Gastroesophageal sphincter (tissue), 4 donors: ENCODE data around the gene IFT172. TPM values are rescaled to one million over a fixed set of nuclear protein-coding genes. Genes with fewer than 3 reads are reported as not detected.
A peak's percentile ranks its signal among the peaks of the same experiment; 100 is the strongest.

Source experiments
- ATAC-seq: fragments of 150-250 bp; one replicate; pipeline ENCODE4 v1.9.1; 2016; ENCODE audit warnings: mild to moderate bottlenecking, moderate library complexity
- H3K27ac ChIP-seq, 4 donors: fragments of 200-600 bp; sonication (generic) in 3 of 4; 1 replicate in 3 of 4; 2 replicates in 1 of 4; pipeline ENCODE4 v1.5.1; 2016 to 2019
- H3K27me3 ChIP-seq: fragments of 200-600 bp; sonication (generic); one replicate; pipeline ENCODE4 v1.5.1; 2019
- H3K36me3 ChIP-seq, 2 donors: fragments of 200-600 bp; sonication (generic); one replicate each; pipeline ENCODE4 v1.5.1; 2019; ENCODE audit warnings: control low read depth in 1 of 2
- H3K4me1 ChIP-seq, 3 donors: fragments of 200-600 bp; sonication (generic); 1 replicate in 2 of 3; 2 replicates in 1 of 3; pipeline ENCODE4 v1.5.1; 2016 to 2019; ENCODE audit warnings: control low read depth in 2 of 3
- H3K4me3 ChIP-seq, 2 donors: fragments of 200-600 bp; sonication (generic); one replicate each; pipeline ENCODE4 v1.5.1; 2019; ENCODE audit warnings: mild to moderate bottlenecking in 1 of 2, moderate library complexity in 1 of 2
- H3K9me3 ChIP-seq, 3 donors: fragments of 200-600 bp; sonication (generic); one replicate each; pipeline ENCODE4 v1.5.1; 2017 to 2019; ENCODE audit warnings: control low read depth in 2 of 3
- EP300 ChIP-seq: sonication (generic); formaldehyde crosslinking; IDR thresholded peaks from one replicate; pipeline ENCODE4 v1.6.1; 2017; ENCODE audit warnings: antibody characterized with exemption, mild to moderate bottlenecking
- POLR2A ChIP-seq, 2 donors: fragments of 450-650 bp; IDR thresholded peaks; one replicate each; pipeline ENCODE4 v1.6.1; 2017; ENCODE audit warnings: antibody characterized with exemption in 2 of 2, mild to moderate bottlenecking in 2 of 2, moderate library complexity in 1 of 2
- POLR2AphosphoS5 ChIP-seq: sonication (generic); formaldehyde crosslinking; IDR thresholded peaks from one replicate; pipeline ENCODE4 v1.6.1; 2017; ENCODE audit warnings: antibody characterized with exemption
- WGBS, 2 donors: methylation state at CpG; one replicate each; pipeline ENCODE4 v1.1.5; 2018; ENCODE audit warnings: low coverage in 1 of 2; 5-methylcytosine and 5-hydroxymethylcytosine counted together
- total RNA-seq, 4 donors: library from RNA; depleted of rRNA; stranded (reverse); fragments of >200 nt; gene quantifications; one replicate each; pipeline ENCODE4 v1.1.0, GENCODE V29; 2016
- TF ChIP-seq, protein P1 (sequence below), 4 experiments: fragments of 200-600 bp in 2 of 4; fragments of 450-650 bp in 2 of 4; sonication (generic) in 1 of 4; IDR thresholded peaks; one replicate each; pipeline ENCODE4 v1.5.1; 2017 to 2019; ENCODE audit warnings: antibody characterized with exemption in 4 of 4, mild to moderate bottlenecking in 2 of 4, moderate library complexity in 2 of 4

The IFT172 gene
- total RNA-seq, 4 donors from 2014 or later: 17.9 to 34.8 (median 30.3) TPM

DNA sequence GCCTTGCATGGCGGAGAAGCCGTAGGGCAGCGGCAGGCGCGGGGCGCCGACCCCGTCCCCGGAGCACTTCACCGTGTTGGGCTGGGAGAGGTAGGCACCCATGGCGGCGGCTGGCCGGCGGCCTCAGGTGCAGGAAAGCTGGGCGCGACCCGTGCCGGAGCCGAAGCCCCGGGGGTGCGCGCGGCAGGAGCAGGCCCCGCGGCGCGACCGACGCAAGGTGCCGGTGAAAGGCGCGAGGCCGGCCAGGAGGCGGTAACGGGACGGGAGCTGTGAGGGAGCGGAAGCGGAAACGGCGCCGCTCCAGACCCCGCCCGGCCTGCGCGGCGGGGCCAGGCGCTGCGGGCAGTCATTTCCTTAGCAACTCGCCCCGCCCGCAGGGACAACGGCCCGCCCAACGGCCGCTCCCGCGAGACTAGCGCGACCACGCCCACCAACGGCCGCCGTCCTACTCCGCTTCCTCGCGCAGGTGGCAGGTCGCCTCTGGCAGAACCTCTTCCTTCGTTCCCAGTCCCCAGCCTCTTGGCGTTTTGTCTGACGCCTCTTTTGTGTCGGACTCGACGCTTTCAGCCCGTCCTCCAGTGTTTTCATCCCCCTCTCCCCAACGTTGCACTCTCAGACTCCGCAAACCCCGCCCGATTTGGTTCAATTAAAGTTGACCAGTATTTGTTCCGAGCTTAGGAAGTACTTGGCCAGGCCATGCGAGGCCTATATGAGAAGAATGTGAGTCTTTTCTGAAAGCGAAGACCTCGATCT is 80.0 kb downstream of the IFT172 start, which contains the start of gene PPM1G:
PPM1G (minus strand) TSS at position 271 of the 753 bp plus-strand sequence; CDS start at position 102, 169 bp downstream.
- 0% methylated on average over 8 to 15 of the region's 82 CpGs for WGBS, 2 donors
- Histone ChIP-seq H3K4me1 (peaks cover 0 to 36% (median 12%) of the 10 kb centered on the region in 3 donors), H3K9me3 (no peaks in the 10 kb centered on the region), H3K27ac (peak within 1 kb of the TSS; percentile 72 to 94 (median 90)), H3K36me3 (peaks cover 0 to 8% of the 10 kb centered on the region in 2 donors), H3K4me3 (peak within 1 kb of the TSS; percentile 65 to 99), H3K27me3 (no peaks in the 10 kb centered on the region)
- TF ChIP-seq POLR2AphosphoS5 (peak; percentile 66), POLR2A (IDR thresholded peaks at IDR 0.05) (peak; percentile 38 to 47), EP300 (no peak)
- TF ChIP-seq, protein P1, sequence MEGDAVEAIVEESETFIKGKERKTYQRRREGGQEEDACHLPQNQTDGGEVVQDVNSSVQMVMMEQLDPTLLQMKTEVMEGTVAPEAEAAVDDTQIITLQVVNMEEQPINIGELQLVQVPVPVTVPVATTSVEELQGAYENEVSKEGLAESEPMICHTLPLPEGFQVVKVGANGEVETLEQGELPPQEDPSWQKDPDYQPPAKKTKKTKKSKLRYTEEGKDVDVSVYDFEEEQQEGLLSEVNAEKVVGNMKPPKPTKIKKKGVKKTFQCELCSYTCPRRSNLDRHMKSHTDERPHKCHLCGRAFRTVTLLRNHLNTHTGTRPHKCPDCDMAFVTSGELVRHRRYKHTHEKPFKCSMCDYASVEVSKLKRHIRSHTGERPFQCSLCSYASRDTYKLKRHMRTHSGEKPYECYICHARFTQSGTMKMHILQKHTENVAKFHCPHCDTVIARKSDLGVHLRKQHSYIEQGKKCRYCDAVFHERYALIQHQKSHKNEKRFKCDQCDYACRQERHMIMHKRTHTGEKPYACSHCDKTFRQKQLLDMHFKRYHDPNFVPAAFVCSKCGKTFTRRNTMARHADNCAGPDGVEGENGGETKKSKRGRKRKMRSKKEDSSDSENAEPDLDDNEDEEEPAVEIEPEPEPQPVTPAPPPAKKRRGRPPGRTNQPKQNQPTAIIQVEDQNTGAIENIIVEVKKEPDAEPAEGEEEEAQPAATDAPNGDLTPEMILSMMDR (IDR thresholded peaks at IDR 0.05): peak in 2 of 4 experiments; percentile 14 to 32
- peak; percentile 99 for ATAC-seq

DNA sequence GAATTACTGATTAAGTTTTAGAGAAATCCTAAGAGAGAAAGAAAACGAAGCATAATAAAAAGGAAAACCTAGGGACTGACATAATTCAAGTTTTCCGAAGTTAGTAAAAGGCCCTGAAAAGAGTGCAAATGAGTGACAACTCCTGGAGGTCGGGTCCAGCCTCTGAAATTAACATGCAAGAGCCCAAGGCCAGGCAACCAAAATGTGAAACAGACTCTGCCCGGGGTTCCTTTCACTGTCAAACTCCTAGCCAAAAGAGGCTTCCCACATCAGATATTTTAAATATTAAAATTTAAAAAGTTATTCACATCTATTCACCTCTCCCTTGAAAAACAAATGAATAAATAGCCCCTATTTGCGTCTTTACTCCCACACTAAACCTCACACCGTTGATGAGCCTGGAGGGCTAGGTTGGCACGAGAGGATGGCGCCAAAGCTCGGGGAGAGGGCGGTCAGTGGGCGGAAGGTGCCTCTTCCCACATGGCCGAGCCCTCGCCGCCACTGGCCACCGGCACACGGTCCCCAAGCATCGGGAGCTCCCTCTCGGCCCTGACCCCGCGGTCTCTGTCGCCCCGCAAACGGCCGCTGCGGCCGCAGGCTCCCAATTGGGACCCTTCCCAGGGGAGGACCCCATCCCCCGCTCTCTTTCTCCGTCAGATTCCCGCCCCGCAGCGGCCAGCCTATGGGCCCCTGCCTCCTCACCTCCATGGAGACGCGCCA is 80.8 kb downstream of the IFT172 start:
- no peaks in the 10 kb centered on the region for H3K9me3 ChIP-seq
- TF ChIP-seq POLR2AphosphoS5: no peak
- TF ChIP-seq, protein P1 (IDR thresholded peaks at IDR 0.05): no peak
- TF ChIP-seq EP300: no peak
- no peak for TF ChIP-seq POLR2A (IDR thresholded peaks at IDR 0.05)
- peak; percentile 34 for ATAC-seq
- H3K27ac ChIP-seq: peak overlapping the region; percentile 47 to 94 (median 90)
- H3K4me1 ChIP-seq: peaks cover 0 to 36% (median 12%) of the 10 kb centered on the region in 3 donors
- H3K36me3 ChIP-seq: peaks cover 0 to 8% of the 10 kb centered on the region in 2 donors
- WGBS, 2 donors: 0% methylated on average over 4 to 13 of the region's 33 CpGs
- no peaks in the 10 kb centered on the region for H3K27me3 ChIP-seq
- peak overlapping the region; percentile 65 to 99 for H3K4me3 ChIP-seq

DNA sequence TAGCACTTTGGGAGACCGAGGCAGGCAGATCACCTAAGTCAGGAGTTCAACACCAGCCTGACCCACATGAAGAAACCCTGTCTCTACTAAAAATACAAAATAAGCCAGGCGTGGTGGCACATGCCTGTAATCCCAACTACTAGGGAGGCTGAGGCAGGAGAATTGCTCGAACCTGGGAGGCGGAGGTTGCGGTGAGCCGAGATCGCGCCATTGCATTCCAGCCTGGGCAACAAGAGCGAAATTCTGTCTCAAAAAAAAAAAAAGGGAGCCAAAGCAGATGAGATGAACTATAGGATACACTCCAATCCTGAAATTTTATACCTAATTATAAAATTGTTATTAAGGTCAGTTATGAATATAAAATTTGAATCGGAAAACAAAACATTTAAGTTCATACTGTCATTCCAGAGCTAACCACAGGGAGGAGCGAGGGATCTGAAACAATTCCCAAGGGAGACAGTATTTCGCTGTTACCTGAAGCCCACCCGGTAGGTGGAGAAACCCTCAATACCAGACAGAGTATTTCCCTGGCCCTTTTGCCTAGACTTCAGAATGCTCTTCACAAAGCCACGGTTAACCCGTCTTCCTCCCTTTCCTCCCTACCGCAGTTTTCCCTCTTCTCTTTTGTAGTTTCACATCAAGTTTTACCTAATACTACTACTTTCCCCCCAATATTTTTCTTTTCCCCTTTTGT is 81.6 kb downstream of the IFT172 start:
- no peak for ATAC-seq
- Histone ChIP-seq H3K9me3 (no peaks in the 10 kb centered on the region), H3K36me3 (peaks cover 0 to 8% of the 10 kb centered on the region in 2 donors), H3K27ac (no peak overlapping the region), H3K4me3 (peak overlapping the region in 1 of 2 donors; percentile 99), H3K27me3 (no peaks in the 10 kb centered on the region), H3K4me1 (peaks cover 0 to 36% (median 12%) of the 10 kb centered on the region in 3 donors)
- TF ChIP-seq, protein P1 (IDR thresholded peaks at IDR 0.05): peak; percentile 42 to 57 (median 55)
- no peak for TF ChIP-seq EP300
- WGBS, 2 donors: 5 to 52% methylated on average over 7 to 16 of the region's 16 CpGs

DNA sequence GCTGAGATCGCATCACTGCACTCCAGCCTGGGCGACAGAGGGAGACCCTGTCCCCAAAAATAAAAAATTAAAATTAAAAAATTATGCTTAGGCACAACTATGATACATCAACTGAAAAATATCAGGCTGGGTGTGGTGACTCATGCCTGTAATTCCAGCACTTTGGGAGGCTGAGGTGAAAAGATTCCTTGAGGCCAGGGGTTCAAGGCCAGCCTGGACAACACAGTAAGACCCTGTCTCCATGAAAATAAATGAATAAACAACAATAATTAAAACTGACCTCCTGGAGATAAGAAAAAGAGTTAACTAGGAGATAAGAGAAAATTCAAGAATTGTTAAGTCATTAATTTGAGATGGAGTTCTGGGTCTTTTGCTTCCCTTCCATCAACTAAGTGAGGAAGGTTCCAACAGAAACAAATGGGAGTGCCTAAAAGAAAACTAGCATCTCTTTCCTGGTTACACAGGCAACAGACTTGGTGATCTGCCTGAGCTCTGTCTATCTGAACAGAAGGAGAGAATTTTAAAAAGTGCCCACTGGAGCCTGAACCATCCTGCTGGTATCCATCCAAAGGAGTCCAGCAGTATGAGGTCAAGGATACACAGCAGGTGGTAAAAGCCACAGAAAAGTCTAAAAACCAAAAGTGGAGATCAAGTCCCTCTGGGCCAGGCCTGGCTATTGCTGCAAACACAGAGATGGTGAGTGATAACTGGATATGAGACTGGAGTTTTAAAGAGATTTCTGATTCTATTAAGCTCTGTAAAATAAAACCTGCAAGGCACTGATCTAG is 89.0 kb downstream of the IFT172 start:
- Histone ChIP-seq H3K9me3 (no peaks in the 10 kb centered on the region), H3K4me3 (no peak overlapping the region), H3K27ac (no peak overlapping the region), H3K4me1 (no peaks in the 10 kb centered on the region), H3K27me3 (no peaks in the 10 kb centered on the region), H3K36me3 (peaks cover 0 to 8% of the 10 kb centered on the region in 2 donors)
- 90 to 94% methylated on average over 2 of the region's 2 CpGs for WGBS, 2 donors
- ATAC-seq: no peak
- TF ChIP-seq EP300 (no peak), POLR2A (IDR thresholded peaks at IDR 0.05) (no peak), POLR2AphosphoS5 (no peak)
- TF ChIP-seq, protein P1 (IDR thresholded peaks at IDR 0.05): no peak
